T-helper 22 cell (primary cell): ENCODE data around the gene HIVEP2.

Experiments used
- DNase-seq: peaks from one replicate; pipeline ENCODE4 v3.0.0-alpha.2; 2020; ENCODE audit warnings: low read depth

Gene HIVEP2

DNA sequence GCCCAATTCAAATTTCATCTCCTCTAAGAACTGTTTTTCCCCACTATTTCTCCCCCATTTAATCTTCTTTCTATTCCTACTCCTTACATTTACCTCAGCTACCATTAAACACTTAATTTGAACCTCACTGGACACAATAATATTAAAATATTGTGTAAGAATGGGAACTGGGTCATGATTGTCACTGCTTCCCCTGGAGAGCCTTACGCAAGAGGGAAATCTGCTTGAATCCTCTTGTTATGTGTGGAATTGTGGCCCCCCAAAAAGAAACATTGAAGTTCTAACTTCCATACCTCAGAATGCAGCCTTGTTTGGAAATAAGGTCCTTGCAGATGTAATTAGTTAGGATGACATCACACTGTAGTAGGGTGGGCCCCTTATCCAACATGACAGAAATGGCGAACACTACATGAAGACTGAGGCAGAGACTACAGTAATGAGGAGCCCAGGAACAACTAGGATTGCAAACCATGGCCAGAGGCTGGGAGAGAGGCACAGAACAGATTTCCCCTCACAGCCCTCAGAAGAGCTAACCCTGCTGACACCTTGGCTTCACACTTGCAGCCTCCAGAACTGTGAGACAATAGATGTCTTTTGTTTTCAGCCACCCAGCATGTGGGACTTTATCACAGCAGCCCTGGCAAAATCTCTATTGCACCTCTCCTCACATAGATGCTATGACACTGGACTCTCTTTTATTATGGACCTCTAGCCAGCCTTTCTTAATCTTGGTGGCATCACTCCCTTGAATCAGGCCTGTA, 29.9 kb downstream of the HIVEP2 start:
- DNase-seq, result no peak

DNA sequence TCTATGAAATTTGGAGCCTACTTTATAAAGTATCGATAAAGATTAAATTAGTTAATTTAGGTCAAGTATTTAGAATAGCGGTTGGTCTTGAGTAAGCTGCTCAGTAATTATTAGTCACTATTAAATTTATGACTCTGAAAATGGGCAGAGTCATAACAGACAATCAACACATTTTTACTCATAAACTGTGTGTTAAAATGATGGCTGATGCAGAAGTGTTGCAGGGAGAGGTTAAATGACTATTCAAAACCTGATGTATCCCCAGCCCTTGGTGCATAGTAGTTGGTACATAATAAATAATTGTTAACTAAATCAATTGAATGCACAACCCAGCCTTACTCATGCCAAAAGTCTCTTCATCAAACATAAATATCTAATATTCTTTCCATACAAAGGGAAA, 30.6 kb downstream of the HIVEP2 start:
- DNase-seq, result no peak

DNA sequence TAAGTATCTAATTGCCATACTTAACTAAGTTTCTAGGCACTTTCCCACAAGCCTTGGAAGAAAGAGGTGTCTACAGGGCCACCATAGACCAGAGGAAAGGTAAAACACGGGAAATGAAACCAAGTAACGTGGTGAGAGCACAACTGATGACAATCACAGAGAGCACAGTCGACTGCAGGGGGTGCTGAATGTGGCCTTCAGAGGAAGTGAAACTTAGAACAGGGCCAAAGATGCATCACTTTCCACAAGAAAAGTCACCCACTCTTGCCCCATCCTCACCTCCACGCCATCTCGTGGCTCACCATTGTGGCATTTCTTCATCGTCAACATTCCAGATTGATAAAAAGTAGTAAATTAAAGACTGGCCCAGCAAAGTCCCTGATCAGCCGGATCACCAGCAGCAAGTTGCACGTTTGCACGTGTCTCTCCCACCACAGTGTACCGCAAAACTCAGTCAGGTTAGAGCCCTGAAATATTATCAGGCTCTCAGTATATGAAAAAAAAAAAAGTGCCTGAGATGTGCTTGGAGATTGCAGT, 31.4 kb downstream of the HIVEP2 start:
- peak; percentile 53 for DNase-seq

DNA sequence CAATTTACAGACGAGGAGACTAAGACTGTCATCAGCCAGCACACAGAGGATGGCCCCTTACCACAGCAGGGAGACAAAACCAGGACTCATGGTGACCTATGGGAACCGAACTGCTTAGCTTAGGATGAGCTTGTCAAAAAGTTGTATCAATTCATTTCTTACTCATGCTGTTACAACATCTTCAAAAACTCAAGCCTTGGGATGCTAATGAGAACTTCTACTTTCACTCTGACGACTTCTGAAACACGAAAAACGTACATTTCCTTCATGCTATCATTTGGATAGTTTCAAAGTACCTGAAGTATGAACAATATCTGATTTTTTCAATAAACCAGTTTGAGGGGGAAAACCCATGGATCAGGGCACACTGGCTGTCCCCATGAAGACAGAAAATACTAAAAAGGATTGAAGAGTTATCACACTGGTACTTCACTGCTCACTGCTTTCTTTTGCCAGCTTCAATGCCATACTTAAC, 31.9 kb downstream of the HIVEP2 start:
- no peak for DNase-seq

DNA sequence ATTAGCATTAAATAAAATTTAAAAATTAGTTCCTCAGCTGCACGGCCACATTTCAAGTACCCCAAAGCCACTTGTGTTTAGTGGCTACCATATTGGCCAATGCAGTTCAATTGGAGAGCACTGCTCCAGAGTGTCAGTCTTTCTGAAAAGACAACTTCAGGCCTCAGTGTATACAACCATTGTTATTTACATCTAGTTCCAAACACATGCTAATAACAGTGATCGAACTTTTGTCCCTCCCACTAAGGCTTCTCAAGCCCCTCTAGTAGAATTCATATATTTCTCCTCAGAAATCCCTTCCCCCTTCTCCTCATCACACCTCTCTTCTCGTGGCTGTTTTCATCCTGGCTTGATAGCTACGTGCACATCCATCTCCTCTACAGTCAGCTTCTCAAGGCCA, 32.9 kb downstream of the HIVEP2 start:
- DNase-seq, result no peak

DNA sequence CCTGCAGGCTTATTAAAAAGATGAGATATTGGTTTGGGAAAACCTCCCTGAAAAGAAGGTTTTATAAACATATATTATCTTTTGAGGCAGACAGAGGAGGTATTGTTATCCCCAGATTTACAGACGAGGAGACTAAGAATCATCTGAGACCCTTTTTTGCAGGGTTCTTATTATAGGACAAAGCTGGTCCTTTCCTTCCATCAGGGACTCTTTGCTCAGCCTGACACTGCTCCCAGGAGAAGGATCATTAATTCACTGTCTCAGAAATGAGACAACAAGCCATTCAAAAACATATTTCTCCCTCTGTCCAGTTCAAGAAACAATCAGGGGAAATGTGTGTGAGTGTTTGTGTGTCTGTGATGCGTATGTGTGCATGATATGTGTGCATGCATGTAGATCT, 33.5 kb downstream of the HIVEP2 start:
- DNase-seq, result no peak

DNA sequence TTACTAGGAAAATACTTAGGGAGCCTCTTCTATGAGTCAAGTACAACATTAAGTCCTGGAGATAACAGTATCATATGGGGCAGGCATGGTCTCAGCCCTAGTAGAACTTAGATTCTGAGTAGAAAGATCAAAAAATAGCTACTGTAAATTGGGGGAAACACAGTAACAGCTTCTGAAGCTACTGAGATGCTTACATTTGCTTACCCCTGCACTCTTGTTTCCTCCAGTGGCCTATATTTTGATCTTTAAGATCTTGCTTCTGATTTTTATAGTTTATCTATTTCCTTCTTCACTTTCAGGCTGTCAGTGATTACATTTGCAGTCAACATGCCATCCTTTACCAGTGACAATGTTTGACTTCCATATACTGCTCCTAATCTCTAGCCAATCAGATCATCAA, 35.3 kb downstream of the HIVEP2 start:
- no peak for DNase-seq

DNA sequence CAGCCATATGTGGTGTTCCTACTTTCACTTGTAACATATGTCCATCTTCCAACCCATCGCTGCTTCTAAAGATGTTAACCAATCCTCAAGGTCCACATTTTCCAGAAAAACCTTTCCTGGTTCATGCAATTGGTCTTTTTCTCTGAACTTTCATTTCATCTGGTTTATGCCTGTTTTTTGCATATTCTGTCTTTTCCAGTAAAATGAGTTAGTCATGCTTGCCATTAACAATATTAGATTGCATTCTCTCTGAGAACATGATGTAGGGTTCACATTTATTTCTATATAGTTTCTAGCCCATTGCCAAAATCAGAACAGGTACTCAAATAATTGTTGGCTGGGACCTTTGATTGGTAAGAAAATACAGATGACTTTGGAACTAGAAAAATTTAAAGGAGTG, 36.7 kb downstream of the HIVEP2 start:
- DNase-seq, result no peak

DNA sequence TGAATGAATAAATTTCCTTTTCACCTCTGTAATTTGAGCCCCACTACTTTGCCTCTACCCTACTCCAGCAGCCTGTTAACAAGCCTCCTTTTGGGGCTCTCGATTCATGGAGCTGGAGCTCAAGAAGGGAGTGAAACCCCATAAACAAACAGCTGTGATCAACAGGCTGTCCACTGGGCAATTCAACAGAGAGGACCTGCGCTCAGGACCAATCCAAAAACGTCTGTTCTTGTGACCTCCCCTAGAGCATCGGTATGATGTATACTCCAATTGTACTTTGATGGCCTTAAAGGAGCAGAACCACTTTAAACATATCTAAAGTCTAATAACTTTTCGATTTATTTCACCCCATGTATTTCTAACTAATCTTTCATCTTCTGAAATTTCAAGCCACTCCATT, 37.4 kb downstream of the HIVEP2 start:
- peak; percentile 23 for DNase-seq

DNA sequence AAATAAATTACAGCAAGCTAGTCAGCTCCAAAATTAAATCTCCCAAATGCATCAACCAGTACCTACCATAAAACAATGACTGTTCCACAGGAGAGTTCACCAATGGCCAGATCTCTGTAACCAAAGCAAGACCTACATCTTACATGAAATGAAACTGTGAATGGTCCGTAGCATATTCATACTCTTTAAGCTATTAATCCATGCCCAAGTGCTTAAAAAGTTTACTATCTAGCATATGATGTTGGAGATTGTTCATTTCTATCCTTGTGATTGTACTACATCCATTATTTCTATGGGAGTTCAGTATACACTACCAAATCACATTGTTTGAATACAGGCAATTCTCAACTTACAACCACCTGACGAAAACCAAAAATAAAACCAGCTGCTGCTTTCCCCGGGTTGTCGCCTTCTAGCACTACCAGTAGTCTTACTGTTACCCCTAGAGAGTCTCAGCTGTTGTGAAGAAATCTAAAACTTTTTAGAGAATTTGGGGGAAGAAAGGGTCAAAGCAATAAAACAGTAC, 38.0 kb downstream of the HIVEP2 start:
- no peak for DNase-seq

DNA sequence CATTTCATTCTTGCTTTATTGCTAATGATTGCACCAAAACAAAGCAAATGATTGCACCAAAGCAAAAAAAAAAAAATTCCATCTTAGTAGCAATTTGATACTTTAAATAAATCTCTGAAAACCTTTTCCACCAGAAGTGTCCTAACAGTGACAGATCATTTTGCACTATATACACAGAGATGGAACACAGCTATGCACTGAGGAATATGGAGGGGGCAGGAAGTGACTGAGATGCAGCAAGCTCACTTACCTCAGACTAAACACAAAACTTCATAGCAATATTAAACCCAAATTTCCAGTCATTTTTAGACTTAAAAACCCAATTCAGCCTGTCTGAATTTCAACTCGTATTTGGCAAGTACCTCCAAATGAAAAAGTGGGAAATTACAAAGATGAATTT, 41.2 kb downstream of the HIVEP2 start:
- DNase-seq, result no peak

DNA sequence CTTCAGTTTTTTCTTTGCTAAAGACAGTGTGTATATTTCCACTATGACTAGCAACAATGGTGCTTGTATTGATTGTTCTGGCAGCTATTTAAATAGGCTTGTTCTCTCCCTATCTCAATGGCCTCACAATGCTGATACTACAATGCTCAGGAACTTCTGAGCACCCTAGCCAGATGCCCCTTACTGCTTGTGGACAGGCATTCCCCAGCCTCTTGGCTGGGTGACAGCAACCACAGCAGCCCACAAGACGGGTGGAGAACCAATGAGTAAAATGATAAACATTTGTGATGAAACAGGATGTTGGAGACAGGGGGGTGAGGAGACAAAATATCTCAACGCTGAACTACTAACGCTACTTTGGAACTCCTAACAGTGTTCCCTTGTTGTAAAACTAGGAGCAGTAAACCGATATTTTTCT, 42.3 kb downstream of the HIVEP2 start:
- DNase-seq, result peak; percentile 76

DNA sequence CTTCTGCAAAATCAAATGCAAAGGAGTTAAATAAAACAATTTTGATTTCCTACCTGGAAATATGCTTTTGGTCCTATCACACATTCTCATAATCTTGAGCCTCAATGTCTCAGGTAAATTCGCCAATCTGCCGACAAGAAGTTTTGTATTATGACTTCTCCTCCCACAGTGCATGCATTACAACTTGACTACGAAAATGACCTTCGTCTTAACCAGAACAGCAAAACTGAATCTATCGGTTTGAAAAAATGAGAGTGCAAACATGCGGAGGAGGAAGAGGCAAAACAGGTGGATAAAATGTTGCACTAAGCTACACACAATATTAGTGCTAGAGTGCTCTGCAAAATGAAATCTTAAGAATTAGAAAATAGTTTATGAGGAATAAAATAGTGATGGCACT, 43.4 kb downstream of the HIVEP2 start:
- DNase-seq, result no peak

DNA sequence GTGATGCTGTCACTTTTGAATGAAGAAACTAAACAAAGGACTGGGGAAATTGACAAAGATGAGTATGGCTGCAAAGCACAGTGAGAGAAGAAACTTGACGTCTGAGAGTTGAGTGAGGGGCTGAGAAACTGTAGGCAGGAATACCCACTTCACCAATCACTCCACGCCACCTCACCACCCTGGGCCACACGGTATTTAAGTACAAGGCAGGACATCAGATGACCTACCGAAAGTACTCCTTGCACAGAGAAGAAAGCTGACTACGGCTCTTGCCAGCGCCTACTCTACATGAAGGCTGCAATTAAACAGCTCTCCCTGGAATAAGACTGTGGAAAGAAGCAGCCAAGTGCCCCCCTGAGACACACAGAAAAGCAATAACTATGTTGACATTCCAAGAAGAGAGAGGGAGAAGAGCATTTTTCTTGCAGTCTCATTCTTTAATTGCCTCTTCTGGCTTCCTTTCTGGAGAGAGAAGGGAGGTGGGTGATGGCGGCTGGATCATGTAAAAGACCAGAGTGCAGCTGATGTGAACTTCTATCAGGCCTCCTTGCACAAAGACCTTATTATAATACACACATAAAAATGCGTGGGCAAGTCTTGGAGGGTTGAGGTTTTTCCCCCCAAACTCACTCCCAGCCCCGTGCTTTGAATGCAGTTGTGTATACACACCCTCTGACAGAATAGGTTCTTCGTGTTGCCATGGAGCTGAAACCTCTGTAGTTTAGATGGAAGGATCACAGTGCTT, 44.6 kb downstream of the HIVEP2 start:
- DNase-seq, result no peak

DNA sequence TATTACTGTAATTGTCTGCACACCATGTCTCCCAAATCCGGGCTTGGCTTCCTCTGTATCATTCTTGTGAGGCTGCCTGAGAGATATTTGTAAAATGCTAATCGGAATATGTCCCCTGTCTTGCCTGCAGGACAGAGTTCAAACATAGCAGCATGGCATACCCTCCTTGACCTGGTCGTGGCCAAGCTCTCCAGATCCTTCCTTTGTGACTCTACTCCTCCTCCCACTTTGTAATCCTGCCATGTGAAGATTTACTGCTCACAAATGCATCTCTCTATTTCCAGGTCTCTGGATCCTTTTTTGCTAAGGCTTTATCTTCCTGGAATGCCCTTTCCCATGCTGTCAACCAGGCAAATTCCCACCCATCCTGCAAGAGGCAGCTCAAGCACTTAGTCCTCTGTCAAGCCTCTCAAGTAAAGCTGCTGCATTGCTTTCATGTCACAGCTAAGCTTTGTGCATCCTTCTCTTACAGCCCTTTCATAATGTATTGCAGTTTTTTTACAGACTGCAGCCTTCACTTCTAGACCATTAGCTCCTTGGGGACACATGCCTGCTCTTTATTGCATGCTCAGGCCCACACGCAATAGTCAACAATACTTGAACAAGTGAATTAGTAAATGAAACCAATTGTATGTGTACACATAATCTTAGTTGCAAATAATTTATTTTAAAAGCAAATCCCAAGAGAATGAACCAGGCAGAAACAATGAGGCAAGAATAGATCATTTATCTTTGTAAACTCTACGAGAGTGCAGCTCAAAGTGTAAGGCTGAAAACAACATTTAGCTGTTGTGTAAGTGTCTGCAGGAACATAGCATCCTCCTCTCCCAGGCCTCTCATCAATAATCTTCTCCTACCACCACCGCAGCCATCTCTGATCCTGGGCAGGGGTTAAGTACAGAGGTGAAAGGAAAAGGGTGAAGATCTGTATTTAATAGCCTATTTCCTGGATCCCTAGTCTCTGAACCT, 45.8 kb downstream of the HIVEP2 start:
- DNase-seq, result no peak

DNA sequence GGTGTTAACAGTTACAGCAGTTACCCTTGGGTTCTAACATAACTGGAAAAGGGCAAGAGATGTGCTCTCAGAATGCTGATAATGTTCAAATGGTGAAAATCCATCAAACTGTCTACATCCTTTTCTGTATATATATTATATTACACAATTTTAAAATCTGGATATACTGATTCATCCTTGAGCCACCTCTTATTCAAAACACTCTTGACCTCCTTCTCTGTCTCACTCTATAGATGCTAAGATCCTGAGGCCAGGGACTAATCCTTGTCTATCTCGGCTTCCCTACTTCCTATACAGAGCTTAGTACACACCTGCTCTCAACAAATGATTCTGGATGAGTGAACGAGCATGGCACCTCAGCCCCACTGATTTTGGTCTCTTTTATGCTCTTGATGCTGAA, 47.3 kb downstream of the HIVEP2 start:
- no peak for DNase-seq

DNA sequence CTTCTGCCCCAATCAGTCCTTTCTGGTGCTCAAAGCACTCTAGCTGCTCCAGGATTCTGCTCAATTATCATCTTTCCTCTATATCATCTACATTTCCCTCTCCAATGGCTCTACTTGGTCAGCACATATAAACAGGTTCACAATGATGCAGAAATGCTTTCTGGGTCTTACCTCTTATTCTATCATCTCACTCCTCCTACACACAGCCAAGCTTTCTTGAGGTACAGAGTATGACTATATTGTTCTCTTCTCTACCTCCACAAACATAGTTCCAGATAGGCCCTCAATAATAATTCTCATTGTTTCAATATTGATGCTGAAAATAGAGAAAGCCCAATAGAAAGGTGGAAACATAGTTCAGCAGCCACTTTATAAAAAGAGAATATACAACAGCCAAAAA, 48.2 kb downstream of the HIVEP2 start:
- no peak for DNase-seq

DNA sequence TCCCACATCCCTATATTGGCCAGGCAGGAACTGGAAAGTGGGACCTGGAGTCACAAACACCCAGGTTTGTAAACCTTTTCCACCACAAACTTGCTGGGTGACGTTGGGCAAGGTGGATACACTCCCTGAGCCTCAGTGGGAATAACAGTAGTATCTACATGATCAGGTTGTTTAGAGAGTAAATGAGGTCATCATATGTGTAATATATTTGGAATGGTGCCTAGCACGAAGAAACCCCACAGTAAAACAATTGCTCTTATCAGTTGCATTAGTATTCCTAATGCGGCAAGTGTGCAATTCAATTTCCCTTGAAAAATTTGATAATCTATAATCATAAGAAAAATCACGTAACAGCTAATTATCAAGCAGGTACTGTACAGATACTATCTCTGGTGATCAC, 51.9 kb downstream of the HIVEP2 start:
- DNase-seq, result no peak

DNA sequence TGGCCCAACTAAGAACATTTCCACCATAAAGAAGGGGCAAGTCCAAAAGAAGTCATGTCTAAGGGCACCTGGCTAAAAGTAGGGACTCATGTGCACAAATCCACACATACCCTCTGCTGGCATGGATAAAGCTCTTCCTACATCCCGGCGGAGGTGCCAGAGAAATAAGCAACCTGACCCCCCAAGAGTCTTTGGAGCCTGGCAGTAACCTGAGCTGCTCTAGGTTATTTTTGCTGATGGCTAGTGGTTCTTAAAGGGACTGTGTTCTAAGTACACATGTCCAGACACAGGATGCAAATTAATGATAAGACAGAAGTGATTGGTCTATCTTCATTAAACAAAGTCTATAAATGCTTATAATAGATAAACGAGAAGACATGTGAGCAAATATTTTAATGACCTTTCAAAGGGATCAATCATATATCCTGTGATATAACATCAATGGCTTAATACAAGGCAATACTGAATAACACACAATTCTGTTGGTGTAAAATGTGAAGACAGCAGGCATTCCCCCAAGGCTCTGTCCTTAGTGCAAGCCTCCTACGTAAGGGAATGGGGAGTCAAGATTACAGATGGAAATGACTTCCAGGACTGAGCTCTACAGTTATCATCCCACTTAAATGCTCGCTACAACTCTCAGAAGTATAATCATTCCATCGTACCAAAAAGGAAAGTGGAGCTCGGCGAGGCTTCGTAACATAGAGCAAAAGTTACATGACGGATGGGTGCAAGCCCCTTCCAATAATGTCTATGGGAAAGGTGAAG, 52.5 kb downstream of the HIVEP2 start:
- no peak for DNase-seq

DNA sequence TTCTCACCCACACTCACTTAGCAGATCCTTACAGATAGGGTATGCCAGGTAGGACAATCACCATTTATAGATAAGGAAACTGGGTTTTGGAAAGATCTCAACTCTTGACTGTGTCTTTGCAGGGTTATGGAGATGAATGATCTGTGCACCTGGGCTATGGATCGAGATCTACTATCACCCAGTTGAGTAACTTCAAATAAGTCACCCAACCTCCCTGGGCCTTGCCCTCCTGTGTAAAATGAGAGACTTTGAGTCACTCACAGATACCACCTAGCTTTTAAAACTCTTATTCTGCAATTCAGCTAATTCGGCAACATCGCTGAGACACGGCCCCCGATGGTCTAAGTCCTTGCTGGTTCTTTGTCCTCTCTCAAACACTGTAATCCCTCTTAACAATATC, 53.5 kb downstream of the HIVEP2 start:
- DNase-seq, result no peak

DNA sequence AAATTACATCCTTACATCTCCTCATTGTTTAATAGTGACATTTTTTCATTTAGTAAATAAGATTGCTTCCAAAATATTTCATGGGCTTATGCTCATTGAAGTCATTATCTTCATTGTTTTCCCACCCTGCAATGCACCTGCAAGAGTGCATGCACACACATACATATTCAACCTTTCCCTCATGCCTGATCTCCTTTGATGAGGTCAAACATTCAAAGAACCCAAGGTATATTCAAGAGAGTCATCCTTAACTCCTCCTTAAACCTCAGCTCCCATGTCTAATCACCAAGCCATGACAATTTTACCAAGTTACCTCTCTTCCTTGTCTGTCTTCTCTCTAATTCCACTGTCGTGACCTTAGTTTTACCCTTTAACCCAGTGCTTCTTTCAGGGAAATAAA, 56.5 kb downstream of the HIVEP2 start:
- no peak for DNase-seq
